C4-2B (cell line): ENCODE data around the gene KIF14.

Source experiments
- H3K27ac ChIP-seq: fragments of 450-650 bp; 2 replicates; pipeline ENCODE4 v1.5.1; 2017
- ZFX ChIP-seq: fragments of 450-650 bp; IDR thresholded peaks from 2 replicates; pipeline ENCODE4 v1.6.1; 2017
- TF ChIP-seq, protein P1 (sequence below): fragments of 450-650 bp; conservative IDR thresholded peaks from 2 replicates; pipeline ENCODE4 v1.5.1; 2017; ENCODE audit warnings: mild to moderate bottlenecking

The KIF14 gene

DNA sequence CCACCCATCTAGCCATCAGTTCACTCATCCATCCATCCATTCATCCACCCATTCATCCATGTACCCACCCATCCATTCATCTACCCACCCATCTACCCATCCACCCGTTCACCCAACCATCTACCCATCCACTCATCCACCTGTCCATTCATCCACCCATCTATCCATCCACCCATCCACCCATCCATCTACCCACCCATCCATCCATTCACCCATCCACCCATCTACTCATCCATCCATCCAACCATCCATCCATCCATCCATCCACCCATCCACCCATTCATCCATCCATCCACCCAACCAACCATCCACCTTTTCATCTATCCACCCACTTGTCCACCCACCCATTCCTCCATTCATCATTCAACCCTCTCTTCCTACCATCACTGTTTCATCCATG is 80.3 kb downstream of the KIF14 start:
- H3K27ac ChIP-seq: no peak overlapping the region
- TF ChIP-seq, protein P1, sequence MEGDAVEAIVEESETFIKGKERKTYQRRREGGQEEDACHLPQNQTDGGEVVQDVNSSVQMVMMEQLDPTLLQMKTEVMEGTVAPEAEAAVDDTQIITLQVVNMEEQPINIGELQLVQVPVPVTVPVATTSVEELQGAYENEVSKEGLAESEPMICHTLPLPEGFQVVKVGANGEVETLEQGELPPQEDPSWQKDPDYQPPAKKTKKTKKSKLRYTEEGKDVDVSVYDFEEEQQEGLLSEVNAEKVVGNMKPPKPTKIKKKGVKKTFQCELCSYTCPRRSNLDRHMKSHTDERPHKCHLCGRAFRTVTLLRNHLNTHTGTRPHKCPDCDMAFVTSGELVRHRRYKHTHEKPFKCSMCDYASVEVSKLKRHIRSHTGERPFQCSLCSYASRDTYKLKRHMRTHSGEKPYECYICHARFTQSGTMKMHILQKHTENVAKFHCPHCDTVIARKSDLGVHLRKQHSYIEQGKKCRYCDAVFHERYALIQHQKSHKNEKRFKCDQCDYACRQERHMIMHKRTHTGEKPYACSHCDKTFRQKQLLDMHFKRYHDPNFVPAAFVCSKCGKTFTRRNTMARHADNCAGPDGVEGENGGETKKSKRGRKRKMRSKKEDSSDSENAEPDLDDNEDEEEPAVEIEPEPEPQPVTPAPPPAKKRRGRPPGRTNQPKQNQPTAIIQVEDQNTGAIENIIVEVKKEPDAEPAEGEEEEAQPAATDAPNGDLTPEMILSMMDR: no peak
- no peak for TF ChIP-seq ZFX

- H3K27ac ChIP-seq: no peak overlapping the region
- no peak for TF ChIP-seq ZFX
- TF ChIP-seq, protein P1: no peak
Observed at GRCh38 chr1:200538179-200538578, 82.4 kb downstream of the KIF14 start.

DNA sequence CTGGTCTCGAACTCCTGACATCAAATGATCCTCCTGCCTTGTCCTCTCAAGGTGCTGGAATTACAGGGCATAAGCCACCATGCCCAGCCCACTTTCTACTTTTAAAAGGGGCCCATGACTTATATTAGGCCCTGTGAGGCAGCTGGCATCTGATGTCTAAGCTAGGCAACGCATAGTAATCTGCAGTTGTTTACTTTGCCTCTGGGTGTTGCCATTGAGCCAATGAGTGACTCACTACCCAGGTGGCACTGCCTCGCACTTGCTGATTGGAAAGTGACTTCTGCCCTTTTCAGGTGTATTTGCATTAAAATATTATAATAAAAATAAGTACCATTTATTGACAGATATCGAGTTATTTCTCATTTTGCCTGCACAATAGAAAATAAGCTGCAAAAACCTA is 84.9 kb downstream of the KIF14 start:
- TF ChIP-seq, protein P1: peak; percentile 71
- TF ChIP-seq ZFX: no peak
- no peak overlapping the region for H3K27ac ChIP-seq

DNA sequence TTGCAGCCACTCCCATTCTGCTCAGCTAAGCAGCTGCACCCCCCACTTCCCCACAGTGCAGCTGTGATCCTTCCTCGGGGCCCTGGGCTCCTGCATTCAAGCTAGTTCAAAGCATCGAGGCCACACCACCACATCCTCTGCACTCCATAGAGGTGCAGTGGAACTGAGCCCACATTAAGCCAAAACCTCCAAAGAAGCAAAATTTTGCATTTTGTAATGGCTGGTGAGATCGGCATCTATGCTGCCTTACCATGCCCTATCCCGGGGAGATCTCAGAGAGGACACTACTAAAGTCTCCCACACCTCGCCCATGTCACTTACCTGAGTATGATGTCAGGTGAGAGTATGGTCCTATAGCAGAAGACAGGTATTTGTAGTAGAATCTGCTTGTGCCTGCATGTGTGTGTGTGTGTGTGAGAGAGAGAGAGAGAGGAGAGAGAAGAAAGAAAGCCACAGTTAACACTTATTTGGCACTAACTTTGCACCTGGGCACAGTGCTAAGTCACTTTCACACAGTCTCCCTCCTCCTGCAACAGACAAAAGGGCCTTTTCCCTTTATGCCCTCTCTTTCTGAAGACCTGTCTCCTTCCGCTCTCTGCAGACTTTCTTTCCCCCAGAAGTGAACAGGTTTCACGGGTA is 89.8 kb downstream of the KIF14 start:
- no peak for TF ChIP-seq ZFX
- TF ChIP-seq, protein P1: no peak
- no peak overlapping the region for H3K27ac ChIP-seq

- no peak for TF ChIP-seq ZFX
- TF ChIP-seq, protein P1: no peak
- no peak overlapping the region for H3K27ac ChIP-seq
Observed at GRCh38 chr1:200528858-200529606, 91.5 kb downstream of the KIF14 start.

- no peak overlapping the region for H3K27ac ChIP-seq
- TF ChIP-seq ZFX: no peak
- TF ChIP-seq, protein P1: no peak
Observed at GRCh38 chr1:200527670-200528069, 92.9 kb downstream of the KIF14 start.
